AG09309 (cell line): ENCODE data around the gene SMIM26.

Experiments used
- DNase-seq: peaks from one replicate; pipeline ENCODE4 v3.0.0-alpha.2; 2010; ENCODE audit warnings: low read depth
- H3K4me3 ChIP-seq: 2 replicates; pipeline ENCODE4 v1.5.1; 2011; ENCODE audit warnings: mild to moderate bottlenecking, low read depth, low read length, moderate library complexity; ENCODE audit not compliant: control insufficient read depth
- CTCF ChIP-seq: IDR thresholded peaks from 2 replicates; pipeline ENCODE4 v1.5.1; 2011; ENCODE audit warnings: mild to moderate bottlenecking, low read depth, low read length, inconsistent platforms; ENCODE audit not compliant: insufficient read depth, control insufficient read depth; ENCODE audit errors: missing control alignments

The SMIM26 gene

DNA sequence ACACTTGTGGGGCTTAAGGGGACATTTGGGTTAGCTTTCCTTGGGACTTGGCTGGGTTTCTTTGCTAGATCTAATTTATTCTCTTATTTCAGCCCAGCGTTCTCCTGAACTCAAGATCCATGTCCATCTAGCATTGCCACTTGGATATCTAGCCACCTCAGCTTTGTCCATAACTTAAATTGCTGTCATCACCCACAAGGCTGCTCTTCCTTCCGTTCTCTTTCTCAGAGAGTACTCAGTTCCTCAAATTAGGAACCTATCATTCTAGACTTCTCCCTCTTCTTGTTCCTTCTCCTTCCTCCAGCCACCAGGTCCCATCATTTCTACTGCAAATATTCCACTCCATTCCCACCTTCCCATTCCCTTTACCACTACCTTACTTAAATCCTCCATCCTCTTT lies 4.3 kb downstream of the SMIM26 start:
- no peak for TF ChIP-seq CTCF
- DNase-seq: no peak
- H3K4me3 ChIP-seq: no peak overlapping the region

GRCh38 chr20:18577942-18578341 lies 10.7 kb downstream of the SMIM26 start:
- no peak for TF ChIP-seq CTCF
- DNase-seq: no peak
- no peak overlapping the region for H3K4me3 ChIP-seq

GRCh38 chr20:18578581-18578980 lies 11.3 kb downstream of the SMIM26 start:
- H3K4me3 ChIP-seq: no peak overlapping the region
- no peak for DNase-seq
- no peak for TF ChIP-seq CTCF

GRCh38 chr20:18580012-18580411 lies 12.8 kb downstream of the SMIM26 start:
- no peak for TF ChIP-seq CTCF
- no peak for DNase-seq

GRCh38 chr20:18585134-18585533 lies 17.9 kb downstream of the SMIM26 start:
- H3K4me3 ChIP-seq: no peak overlapping the region
- TF ChIP-seq CTCF: no peak
- peak; percentile 63 for DNase-seq

More at GRCh38 chr20:18580012-18580411, 12.8 kb downstream of the SMIM26 start:
- H3K4me3 ChIP-seq: no peak overlapping the region

DNA sequence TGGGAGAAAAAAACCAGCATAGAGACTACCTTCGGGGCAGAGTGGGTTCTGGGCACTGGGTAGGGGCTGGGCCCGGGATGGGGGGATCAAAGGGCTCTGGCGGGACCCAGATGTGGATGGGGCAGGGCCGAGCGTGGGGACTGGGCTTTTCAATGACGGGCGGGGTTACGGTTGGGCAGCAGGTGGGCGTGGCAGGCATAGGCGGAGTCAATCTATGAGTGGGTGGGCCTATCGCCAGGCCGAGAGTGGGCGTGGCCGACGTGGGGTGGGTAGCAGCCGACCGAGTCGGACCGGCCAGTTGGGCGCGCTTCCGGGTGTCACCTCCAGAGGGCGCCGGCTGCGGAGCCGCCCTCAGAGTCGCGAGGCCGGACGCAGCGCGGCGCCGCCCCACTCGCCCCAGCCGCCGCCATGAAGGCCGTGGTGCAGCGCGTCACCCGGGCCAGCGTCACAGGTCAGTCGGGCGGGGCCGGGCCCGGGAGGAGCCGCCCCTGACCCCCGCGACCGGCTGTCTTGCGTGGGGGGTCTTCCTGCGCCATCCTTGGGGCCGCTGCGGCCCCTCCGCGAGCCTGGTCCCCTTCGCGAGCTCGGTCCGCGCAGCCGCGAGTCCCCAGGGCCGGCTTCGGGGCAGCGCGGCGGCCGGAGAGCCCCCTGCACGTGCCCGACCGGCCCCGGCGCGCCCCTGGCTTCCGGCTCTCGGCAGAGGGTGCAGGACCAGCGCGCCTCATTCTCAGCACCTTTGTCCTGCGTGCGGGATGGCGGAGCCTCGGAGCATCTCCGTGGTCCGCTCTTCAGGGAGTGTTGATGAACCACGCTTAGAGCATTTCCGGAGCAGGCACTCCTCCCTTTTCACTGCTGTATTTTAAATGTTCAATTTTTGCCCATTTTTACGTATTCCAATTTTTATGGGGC lies 20.7 kb downstream of the SMIM26 start, which contains the start of gene DTD1:
TSS of gene DTD1 (plus strand) at position 390 of the 909 bp plus-strand sequence. CDS start at position 409, 19 bp downstream.
- peak within 1 kb of the TSS; percentile 66 for H3K4me3 ChIP-seq
- peak; percentile 63 for TF ChIP-seq CTCF
- DNase-seq: peak; percentile 39
